ENCODE data around the gene ARVCF.
A peak's percentile ranks its signal among the peaks of the same experiment; 100 is the strongest.

Gene ARVCF

DNA sequence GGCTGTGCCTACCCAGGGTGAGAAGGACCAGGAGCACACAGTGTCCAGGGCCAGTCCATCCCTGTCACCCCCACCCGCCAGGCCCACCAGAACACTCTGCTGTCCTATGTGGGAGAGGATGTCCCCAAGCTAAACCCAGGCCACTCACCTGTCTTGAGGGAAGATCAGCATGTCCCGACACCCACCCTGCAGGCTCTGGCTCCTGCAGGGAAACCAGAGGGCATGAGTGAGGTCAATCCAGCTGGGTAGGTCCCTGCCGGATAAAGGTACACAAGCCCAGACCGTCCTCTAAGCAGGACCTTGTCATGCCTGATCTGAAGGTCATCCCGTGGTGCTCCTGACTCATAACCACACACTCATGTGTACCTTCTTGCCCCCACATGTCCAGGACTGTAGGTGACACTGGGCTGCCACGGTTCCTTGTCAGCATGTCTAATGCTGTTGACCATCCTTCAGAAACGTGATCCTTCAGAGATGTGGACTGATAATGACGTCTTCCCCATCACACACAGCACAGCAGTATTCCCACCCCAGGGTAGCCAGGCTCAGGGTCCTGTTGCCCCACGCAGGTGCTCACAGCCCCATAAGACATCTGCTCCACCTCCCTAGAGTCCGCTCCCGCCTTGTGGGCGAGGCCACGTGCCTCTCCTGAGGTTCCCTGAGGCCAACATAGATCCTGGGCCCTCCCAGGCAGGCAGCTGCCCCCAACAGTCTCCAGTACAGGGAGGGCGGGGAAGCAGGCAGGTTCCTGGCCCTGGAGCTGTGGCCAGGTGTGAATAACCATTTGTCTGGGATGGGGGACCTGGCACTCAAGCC lies 6.1 kb downstream of the ARVCF start:
- no peak for DNase-seq (ENCODE audit: low spot score)
- no peak overlapping the region for H3K27ac ChIP-seq

DNA sequence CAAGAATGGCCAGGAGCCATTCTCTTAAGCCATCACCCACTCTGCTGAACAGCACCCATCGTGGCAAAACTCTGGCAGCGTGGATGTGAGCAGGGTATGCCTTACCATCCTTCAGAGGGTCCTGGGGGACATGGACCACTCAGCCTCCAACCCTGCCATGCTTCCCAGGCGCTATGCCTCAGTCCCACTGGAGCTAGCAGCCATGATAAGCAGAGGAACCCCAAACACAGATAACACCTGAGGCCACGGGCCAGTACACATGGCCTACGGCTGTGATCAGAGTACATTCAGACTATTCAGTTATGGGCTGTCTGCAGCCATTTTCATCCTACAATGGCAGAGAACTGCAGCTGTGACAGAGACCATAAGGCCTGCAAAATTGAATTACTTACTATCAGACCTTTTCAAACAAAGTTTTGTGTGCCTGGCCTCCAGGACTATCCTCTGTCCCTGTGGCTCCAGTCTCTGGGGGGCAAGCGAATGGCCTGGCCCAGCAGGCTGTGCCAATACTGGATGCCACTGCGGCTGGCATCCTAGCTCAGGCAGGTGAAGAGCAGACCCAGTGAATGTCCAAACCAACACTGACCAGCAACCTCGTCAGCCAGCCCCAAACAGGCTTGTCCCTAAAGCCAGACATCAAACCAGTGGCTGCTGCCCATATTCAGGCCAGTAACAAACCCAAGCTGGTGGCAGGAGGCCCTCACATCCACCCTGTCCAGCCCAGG lies 6.9 kb downstream of the ARVCF start:
- Histone ChIP-seq H3K4me3 (no peak overlapping the region), H3K27ac (peak overlapping the region in 1 of 2 donors; percentile 6)
- DNase-seq (ENCODE audit: low spot score), result no peak
- TF ChIP-seq, protein P1, sequence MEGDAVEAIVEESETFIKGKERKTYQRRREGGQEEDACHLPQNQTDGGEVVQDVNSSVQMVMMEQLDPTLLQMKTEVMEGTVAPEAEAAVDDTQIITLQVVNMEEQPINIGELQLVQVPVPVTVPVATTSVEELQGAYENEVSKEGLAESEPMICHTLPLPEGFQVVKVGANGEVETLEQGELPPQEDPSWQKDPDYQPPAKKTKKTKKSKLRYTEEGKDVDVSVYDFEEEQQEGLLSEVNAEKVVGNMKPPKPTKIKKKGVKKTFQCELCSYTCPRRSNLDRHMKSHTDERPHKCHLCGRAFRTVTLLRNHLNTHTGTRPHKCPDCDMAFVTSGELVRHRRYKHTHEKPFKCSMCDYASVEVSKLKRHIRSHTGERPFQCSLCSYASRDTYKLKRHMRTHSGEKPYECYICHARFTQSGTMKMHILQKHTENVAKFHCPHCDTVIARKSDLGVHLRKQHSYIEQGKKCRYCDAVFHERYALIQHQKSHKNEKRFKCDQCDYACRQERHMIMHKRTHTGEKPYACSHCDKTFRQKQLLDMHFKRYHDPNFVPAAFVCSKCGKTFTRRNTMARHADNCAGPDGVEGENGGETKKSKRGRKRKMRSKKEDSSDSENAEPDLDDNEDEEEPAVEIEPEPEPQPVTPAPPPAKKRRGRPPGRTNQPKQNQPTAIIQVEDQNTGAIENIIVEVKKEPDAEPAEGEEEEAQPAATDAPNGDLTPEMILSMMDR (IDR thresholded peaks at IDR 0.05), result no peak

More for the DNA sequence above, 6.1 kb downstream of the ARVCF start:
- TF ChIP-seq, protein P1 (IDR thresholded peaks at IDR 0.05), result no peak
- no peak overlapping the region for H3K4me3 ChIP-seq

DNA sequence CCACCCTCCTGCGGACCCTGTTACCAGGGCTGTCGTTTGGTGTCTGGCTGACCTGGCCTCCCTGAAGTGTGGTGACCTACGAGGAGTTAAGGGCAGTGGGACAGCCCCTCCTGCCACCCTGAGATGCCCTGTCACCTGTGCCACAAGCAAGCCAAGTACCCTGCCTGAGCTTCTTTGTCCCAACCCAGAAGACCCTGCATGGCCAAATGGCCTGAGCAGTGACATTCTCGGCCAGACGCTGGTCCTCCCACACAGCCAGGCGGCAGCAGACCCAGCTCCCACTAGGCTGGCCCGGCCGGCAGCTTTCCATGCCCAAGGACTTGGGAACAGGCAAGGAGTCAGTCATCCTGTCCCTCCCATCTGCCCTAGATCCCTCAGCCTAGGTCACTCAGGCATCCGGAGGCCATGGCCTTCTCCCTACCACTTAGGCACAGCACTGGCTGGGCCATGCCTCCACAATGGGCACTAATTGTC lies 7.6 kb downstream of the ARVCF start:
- Histone ChIP-seq H3K4me3 (no peak overlapping the region), H3K27ac (peak overlapping the region in 1 of 2 donors; percentile 6)
- no peak for DNase-seq (ENCODE audit: low spot score)
- TF ChIP-seq, protein P1 (IDR thresholded peaks at IDR 0.05), result no peak

DNA sequence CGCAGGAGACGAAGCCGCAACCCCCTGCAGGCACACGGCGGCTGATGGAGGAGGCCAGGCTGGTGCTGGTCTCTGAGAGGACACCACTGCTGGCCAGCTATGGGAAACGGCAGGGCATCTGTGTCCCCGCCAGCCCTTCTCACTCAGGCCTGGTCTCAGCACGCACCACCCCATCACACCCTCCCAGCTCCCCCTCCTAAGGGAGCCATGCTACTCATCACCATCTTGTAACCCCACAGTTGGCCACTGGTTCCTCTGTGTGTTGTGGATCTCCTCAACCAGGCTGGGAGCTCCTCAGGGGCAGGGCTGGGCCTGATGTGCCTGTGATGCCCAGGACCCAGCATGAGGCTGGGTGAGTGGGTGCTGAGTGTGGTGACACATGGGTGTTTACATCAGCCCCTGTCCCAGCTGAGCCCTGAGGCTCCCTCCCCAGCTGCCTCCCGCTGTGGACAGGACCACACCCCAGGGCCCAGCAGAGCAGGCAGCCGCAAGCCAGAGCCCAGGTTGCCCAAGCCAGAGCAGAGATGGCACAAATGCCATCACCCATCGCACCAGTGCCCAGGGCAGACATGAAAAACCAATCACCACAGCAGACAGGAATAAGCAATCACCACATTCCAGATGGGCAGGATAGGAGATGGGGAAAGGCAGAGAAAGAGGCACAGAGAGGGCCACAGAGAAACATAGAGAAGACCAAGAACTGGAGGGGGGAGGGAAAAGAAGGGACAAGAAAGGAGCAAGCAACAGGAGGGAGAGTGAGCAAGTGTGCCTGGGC lies 8.2 kb downstream of the ARVCF start:
- H3K27ac ChIP-seq, result no peak overlapping the region

DNA sequence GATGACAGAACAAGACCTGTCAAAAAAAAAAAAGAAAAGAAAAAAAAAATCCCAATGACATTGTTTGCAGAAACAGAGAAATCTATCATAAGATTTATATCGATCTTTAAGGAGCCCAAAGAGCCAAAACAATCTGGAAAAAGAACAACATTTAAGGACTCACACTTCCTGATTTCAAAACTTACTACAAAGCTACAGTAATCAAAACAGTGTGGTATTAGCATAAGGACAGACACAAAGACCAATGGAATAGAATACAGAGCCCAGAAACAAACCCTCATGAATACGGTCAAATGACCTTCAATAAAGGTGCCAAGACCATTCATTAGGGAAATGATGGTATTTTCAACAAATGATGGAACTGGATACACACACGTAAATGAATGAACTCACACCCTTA lies 12.2 kb downstream of the ARVCF start:
- TF ChIP-seq, protein P1 (IDR thresholded peaks at IDR 0.05), result no peak
- no peak for DNase-seq (ENCODE audit: low spot score)
- H3K4me3 ChIP-seq, result no peak overlapping the region
- H3K27ac ChIP-seq, result no peak overlapping the region

More for the DNA sequence above, 8.2 kb downstream of the ARVCF start:
- TF ChIP-seq, protein P1 (IDR thresholded peaks at IDR 0.05), result no peak
- no peak overlapping the region for H3K4me3 ChIP-seq
- no peak for DNase-seq (ENCODE audit: low spot score)

DNA sequence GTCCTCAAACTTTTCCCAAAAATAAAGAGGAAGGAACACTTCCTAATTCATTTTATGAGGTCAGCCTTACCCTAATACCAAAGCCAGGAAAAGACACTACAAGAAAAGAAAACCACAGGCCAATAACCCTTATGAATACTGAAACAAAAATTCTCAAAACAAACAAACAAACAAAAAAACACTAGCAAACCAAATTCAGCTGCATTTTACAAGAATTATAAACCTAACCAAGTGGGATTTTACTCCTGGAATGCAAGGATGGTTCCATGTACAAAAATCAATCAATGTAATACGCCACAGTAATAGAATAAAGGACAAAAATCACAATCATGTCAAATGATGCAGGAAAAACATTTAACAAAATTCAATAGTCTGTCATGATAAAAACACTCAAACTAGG lies 13.3 kb downstream of the ARVCF start:
- Histone ChIP-seq H3K27ac (no peak overlapping the region), H3K4me3 (no peak overlapping the region)
- TF ChIP-seq, protein P1 (IDR thresholded peaks at IDR 0.05), result no peak
- no peak for DNase-seq (ENCODE audit: low spot score)

Measured in coronary artery (tissue), 2 donors.